ENCODE results near the gene HECW1. TPM values are rescaled to one million over a fixed set of nuclear protein-coding genes. Genes with fewer than 3 reads are reported as not detected.
"Not testable (repeated sequence)": the region's sequence is repeated elsewhere in the genome, so short reads cannot be mapped to it uniquely, and the experiment has no call there.

HECW1 gene
- total RNA-seq, 1 experiment from 2014 or later, result not detected

DNA sequence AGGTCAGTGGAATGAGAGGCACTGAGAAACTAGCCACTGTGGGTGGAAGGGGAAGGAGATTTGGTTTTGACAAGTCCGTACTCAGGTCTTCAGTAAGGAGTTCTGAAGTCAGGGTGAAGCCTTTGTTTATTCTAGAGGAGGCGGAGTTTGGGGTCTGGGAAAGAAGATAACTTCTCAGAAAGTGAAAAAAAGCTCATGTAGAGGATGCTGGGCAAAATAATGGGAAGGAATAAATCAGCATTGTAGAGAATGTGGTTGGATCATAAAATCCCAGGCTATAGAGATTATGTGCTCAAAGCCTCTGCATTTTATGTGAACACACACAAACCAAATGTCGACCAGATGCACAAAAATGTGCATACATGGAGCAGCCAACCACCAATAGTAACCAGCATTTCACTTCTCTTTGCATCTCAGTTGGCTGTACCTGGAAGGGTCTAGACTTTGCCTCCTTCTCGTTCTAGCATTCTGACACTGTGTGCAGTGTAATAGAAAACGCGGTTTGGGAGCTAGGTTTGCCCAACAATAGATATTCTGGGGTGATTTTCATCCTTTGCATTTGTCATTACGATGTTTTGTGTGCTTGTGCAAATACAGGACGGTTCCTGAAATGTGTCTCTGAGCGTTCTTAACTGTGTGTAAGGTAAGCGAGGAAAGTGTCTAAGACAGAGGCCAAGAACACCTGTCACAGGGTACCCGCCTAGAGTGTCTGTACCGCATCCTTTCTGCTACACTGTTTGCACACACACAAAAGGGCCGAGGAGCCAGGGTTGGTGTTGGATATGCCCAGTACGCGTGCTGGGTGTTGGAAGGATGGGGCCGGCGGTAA, 603 bp upstream of the HECW1 start:
- no peak for DNase-seq (ENCODE audit: low spot score)

DNA sequence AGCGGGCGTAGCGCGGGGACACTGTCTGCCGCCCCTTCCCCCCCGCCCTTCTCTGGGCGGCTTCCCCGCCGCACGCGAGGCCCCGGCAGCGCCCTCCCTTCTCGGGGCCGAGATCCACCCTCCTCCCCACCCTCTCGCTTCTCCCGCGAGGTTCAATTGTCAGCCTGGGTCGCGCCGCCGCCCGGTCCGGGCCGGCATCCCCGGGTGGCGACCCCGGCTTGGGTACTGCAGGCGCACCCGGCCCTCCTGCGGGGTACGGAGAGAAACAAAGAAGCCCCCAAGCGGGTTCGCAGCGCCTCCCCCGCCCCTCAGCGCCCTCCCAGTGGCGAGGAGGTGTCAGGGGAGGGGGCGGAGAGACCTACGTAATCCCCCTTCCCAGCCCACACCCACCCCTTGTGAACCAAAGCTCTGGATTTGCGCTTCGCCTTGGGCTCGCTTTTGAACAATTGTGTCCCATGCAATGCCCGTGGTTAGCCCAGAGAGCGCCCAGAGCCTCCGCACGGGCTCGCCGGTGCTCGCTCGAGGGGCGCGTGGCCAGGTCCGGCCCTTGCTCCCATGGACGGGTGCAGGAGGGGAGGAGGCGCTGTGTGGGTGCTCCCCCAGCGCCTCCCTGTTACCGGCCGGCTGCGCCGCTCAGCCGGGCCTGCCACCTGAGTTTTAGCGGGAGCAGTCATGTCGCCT, 634 bp downstream of the HECW1 start:
- no peak for DNase-seq (ENCODE audit: low spot score)

DNA sequence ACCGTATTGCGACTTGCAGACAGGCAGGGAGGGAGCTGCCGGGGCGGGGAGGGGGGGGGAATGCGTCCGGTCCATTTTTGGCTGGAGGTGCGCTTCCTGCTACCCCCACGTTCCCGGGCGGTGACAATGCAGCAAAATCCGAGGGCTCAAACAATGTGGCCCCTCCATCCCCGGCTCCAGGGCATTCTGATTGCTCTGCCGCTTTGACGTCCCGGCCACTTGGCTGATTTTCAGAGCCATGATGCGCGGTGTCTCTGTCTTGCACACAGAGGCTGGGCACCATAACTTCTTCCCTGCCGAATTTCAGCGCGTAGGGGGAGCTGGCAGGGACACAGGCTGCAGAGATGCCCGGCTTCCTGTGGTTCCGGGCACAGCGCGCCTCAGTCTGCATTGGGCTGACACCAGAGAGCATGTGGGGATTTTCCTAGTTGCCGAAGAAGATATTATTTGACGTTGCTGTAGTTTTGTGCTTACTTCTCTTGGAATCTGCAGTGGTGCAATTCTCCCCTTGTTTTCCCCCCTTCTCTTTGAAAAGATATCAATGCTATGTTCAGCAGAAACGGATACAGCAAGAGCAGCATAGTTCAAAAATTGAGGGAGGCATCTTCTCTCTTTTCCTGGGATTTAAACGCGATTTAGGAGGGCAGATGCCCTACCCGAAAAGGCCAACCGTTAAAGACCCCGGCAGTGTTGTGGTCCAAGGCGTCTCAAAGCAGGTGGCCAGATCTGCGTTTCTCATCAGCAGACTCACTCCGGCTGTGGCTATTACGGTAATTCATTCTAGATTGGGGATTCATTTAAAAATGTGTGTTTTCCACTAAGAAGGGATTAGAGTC, 1.4 kb downstream of the HECW1 start:
- no peak for DNase-seq (ENCODE audit: low spot score)

DNA sequence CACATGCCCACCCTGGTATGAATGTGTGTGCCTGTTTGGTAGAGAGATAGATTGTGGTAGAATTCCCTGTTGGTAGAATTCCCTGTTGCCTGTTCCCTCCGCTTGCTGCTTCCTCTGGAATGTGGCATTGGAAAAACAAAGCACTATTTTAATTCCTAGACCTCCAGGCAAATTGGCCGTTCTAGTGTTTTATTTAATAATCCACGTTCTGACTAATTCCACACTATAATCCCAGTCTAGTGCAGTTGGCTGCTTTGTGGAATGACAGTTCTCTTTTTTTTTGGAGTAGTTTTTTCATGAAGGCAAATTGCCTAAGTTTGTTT, 2.0 kb downstream of the HECW1 start:
- DNase-seq (ENCODE audit: low spot score), result no peak

DNA sequence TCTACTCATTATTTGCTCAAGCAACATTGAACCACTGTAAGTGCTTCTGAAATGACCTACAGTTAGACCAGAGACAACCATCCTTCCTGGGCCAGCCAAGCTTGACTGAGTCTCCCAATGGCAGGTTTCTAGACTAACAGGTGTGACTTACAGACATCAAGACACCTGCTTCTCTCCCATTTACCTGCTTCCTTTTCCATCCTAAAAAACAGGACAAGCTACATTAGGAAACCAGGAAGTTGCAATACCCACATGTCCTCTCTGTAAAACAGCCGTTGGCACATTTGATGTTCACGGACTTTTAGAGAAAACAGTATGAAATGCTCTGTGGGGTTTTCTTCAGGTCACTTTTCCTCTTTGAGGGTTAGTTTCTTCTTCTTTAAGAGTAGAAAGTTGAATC, 4.0 kb downstream of the HECW1 start:
- no peak for DNase-seq (ENCODE audit: low spot score)

DNA sequence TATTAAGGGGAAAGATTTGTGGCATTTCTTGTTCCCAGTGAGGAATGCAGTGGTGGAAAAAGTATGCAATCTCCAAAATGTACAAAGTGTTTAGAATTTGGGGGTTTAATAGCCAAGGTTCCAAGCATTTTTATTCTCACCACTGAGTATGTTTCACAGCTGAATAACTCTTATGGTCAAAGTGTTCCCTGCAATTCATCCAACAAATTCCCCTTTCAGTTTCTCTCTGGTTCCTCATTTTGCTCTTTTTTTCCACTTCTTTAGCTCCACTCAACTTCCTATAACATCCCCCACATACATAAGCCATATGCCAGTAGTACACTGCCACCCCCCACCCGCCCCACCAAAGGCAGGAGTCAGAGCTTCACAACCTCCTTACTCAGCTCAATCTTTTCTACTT, 4.6 kb downstream of the HECW1 start:
- DNase-seq (ENCODE audit: low spot score), result no peak

DNA sequence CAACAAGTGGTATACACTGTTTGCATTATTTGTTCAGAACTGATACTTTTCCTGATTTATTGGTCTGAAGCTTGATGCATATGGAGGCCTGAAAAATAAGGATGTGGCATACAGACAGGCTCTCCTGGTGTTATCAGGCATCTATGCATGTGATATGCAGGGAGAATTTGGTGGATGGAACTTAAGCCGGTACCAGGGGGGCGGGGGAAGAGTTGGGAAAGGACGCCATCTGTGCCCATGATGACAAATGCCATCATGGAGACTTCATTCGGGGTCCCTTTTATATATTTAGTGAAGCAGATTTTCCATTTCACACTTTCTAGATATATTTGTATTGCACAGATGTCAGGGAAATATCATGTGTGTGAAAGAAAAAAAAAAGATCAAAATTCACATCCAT, 5.4 kb downstream of the HECW1 start:
- no peak for DNase-seq (ENCODE audit: low spot score)

DNA sequence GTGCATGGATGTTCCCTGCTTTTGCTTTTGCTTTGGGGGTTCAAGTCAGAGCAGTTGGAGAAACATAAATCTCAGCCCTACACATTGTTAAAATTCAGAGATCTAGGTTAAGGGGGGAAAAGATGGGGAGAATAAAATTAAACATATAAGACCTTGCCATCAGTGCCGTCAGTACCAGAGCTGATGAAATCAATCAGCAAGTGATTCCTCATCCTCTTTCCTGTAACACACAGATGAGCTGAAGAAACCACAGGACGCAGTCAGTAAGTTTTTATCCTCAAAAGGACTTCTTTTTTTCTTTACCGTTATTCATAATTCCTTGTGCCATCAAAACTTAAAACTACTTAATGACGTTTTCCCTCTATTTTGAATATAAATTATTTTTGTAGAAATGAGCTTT, 5.9 kb downstream of the HECW1 start:
- DNase-seq (ENCODE audit: low spot score), result no peak

DNA sequence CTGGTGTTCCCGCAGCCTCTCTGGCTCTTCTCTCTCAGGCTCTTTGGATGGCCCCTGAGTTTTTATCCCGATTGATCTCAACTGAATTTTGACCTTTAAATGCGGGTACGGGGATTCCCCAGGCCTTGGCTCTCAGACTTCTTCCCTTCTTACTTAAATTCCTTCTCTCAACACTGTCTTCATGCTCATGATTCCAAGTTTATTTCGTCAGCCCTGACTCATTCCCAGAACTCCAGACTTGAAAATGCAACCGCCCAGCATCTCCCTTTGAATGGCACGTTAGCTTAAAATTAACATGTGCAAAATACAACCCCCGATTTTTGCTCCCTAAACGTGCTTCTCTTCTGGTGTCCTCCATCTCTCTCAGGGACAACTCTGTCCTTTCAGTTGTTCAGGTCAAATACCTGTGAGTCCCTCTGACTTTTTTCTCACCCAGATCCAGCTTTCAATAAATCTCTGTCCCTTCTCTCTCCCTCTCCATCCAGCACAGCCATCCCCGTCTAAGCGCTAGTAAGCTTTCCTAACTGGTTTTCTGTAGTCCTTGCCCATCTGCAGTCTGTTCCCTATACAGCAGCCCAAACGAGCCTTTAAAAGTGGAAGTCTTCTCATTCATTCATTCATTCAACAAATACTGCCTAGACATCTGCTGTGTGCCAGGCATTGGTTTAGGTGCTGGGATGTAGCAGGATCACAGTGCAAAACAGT, 7.1 kb downstream of the HECW1 start:
- DNase-seq (ENCODE audit: low spot score), result no peak

DNA sequence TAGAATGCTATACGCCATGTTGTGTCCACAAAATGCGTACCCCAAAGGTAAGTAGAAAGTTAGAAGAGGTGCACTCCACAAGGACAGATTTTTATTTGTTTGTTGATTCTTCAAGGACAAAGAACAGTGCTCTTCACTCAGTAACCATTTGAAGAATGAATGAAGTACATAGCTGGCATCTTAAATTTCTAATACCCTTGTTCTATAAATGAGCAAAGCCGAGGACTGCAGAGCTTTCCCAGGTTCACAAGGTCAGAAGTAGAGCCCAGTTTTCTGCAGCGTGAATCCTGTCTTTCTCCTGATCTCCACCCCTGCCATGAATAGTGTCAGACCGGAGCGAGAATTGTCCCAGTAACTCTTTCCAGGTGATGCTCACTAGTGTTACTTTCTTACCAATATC, 9.5 kb downstream of the HECW1 start:
- DNase-seq (ENCODE audit: low spot score), result no peak

DNA sequence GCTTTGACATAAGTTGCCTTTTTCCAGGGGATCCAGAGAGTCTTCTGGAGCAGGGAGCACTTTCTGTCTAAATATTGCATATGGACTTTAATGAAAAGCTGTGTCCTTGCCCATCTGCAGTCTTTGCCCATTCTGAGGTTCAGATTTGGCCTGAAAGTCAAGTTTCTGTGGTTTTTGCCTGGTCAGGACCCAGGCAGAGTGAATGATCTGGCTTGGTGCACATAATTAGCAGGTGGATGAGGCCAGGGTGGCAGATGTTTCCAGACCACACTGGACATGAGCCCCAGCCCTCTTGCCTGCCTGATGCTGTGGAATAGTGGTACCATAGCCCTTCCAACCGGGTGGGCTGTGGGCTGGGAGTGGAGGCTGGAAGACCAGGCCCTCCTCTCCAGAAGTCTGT, 11.0 kb downstream of the HECW1 start:
- DNase-seq (ENCODE audit: low spot score), result no peak

DNA sequence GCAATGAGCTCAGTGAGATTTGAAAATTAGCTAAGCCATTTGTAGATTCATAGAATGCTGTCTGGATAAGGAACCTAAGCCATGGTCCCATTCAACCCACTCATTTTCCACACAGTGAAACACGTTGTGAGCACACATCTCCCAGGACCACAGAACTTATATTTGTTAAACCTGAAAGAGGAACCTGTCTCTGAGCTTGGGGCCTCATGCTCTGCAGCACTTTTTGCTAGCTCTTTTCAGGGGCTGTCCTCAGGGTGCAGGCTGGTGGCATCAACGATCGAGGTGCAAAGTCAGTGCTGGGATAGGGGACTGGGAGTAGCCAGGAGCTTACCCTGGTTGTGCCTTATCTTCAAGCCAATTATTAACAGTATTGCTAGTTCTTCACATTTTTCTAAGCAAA, 11.9 kb downstream of the HECW1 start:
- DNase-seq (ENCODE audit: low spot score), result no peak

DNA sequence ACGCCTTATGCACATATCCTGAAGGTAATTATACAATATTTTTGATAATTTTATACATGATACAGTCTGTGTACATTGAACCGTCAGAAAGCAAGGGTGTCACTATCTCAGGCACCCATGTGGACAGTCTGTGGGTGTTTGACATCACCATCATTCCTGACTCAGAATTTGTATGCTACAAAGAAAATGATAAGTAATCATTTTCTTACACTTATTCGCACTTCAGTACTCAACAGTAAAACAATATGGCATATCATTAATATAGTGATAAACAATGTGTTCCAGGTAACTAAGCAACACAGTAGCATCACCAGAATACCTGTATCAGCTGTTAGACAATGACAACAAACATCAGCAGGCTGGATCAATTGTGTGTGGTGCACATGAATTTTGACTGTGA, 17.9 kb downstream of the HECW1 start:
- DNase-seq (ENCODE audit: low spot score), result no peak

DNA sequence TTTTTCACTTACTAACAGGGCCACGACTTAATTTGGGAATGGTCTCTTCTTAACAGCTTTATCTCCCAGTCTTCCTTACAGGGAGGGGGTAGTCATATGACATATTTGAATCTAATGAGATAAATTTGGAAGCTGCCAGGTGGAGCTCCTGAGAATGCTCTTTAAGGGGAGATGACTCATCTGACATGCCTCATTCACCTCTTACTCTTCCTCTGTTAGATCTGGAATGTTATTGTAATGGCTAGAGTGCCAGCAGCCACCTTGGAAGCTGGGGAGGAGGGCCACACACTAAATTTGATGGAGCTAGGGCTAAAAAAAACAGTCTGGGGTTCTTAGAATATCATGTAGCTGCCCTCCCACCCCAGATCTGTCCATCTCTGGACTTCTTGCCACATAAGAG, 22.7 kb downstream of the HECW1 start:
- DNase-seq (ENCODE audit: low spot score), result no peak

DNA sequence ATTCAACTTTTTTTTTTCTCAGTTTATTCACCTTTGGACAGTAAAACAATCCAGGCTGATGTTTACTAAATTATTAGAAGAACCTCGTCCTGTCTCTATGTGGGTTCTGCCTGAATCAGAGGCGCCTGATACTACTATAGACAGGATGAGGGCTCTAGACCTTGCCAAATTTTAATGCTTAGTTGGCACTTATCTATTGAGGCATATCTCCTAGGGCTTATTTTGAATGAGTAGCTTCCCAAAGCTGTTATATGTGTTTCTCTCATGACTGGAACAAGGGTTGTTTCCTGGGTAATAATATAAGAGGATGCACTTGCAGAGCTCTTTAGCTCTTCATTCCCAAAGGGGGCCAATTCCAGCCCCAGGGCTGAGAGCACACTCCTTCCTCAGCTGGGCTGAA, 23.6 kb downstream of the HECW1 start:
- no peak for DNase-seq (ENCODE audit: low spot score)

DNA sequence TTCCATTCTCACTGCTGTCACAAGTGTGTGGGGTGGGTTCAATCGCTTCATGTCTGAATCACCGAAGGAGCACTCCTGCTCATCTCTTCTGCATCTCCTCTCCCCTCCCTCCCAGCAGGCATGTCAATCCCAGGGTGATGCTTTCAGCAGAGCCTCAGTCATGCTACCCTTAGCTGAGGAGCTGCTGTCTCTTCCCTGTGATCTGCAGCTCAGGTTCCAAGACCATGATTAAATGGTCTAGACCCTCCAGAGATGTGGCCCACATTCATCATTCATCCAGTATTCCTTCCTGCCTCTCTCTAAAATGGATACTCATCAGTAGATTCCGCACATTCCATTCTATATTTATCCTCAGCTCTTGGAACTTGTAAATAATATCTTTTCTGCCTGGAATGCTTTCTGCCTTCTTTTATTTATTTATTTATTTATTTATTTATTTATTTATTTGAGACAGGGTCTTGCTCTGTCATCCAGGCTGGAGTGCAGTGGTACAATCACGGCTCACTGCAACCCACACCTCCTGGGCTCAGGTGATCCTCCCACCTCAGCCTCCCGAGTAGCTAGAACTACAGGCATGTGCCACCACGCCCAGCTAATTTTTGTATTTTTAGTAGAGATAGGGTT, 24.8 kb downstream of the HECW1 start:
- not testable (repeated sequence) for DNase-seq (ENCODE audit: low spot score)

DNA sequence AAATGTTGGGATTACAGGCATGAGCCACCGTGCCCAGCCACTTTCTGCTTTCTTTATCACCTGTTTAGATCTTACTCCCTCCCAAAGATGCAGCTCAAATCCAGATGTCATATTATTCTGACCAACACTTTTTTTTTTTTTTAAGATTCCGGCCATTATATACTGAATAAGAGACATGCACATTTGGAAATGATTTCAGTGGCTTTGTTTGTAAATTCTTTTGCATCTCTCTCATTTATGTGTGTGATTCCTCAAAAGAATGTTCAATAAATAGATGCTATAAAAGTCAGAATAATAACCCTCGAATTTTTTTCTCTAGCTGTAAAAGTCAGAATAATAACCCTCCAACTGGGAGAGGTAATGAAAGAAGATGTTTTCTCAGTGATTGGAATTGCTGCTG, 25.4 kb downstream of the HECW1 start:
- no peak for DNase-seq (ENCODE audit: low spot score)

DNA sequence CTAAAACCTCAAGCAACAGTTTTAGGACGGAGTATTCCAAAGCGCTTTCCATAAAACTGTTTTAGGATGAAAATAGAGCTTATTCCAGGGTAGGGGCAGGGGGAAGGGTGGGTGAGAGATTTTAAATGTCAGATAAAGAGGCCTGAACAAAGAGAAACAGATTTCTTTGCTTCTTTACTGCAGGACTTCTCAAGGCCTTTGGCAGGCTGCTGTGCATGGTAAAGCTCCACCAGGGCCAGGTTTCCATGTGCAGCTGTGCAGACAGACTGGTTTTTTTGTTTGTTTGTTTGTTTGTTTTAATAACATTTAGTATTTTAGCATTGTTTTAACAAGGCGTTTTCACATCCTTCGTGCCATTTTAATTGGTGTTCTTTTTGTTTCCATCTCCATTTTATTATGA, 26.3 kb downstream of the HECW1 start:
- DNase-seq (ENCODE audit: low spot score), result no peak

DNA sequence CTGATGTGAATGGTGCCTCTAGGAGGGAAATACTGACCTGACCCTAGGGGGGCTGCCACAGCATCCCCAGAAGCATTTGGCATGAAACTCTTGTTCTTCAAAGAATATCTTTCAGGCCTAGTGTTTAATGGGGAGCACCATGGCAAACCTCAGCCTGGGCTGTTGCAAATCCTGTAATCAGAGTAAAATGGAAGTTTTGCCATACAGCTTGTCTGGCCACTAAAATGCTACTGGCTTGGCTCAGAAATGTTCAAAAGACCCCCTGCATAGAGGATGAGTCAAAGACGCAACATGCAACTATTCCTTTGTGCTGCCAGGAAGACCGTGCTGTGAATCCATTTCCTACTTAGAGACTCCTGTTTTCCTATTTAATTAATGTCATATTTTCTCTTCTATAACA, 26.7 kb downstream of the HECW1 start:
- DNase-seq (ENCODE audit: low spot score), result no peak

DNA sequence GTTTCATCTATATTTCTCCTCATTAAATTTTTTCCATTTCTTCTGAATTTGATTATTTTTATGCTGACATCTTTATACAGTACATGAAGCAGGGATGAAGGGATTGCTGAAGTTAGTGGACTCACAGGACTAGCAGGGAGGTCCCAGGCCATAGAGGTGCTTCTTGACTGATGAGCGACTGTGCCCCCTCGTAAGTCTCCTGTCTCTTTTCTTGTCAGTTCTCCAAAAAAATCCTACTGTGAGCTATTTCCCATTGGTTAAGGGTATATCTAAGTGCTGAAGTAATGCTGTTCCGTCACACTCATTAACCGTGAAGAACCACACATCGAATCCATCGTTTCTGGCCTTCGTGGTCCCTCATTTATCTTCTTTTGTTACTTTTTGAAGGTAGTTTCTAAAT, 27.7 kb downstream of the HECW1 start:
- no peak for DNase-seq (ENCODE audit: low spot score)

DNA sequence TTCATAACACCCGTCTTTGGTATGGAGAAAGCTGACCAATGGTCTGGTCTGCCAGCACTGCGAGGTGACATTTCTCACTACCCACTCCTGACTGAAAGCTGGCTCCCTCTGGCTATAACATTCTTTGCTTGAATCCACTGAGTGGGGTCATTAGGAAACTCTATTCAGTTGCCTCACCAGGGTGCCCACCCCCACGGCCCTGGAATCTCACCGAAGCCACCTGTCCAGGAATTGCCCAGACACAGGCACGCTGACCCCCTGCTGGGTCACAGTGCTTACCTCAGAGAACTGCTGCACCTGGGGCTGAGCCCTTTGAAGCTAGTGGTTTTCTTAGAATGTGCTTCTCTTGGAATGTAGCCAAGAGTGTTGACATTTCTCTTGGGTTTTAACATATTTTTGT, 28.6 kb downstream of the HECW1 start:
- DNase-seq (ENCODE audit: low spot score), result no peak

DNA sequence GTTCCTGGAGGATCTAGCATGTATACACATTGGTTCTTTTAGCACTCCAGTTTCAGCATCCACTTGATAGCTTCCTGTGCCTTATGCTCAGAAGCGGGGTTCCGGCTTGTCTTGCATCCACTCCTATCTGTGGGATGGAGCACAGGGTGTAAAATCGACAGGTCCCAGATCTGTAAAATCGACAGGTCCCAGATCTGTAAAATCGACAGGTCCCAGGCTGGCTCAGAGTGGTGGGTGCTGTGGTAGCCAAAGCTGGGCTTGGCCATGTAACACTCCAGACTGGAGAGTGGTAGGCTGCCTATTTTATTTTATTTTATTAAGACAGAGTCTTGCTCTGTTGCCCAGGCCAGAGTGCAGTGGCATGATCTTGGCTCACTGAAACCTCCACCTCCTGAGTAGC, 30.3 kb downstream of the HECW1 start:
- DNase-seq (ENCODE audit: low spot score), result no peak
